Common myeloid progenitor, CD34-positive (primary cell): Measurements from ENCODE around the gene MT1X.

Experiments
- CTCF ChIA-PET: fragments of 350-600 bp; sonication (Branson Sonifier 250); formaldehyde crosslinking; loops from one replicate; lab custom pipeline; 2021; ENCODE audit warnings: antibody characterized with exemption; lab: Charles Lee
- POLR2A ChIA-PET: fragments of 350-600 bp; sonication (Branson Sonifier 250); formaldehyde crosslinking; loops from one replicate; lab custom pipeline; 2021; ENCODE audit warnings: antibody characterized with exemption; lab: Charles Lee
- DNase-seq, 3 donors: peaks; one replicate each; pipeline versions ENCODE4 v3.0.0 to v3.0.0-alpha.2; 2013
- H3K27ac ChIP-seq, 2 experiments: 1 replicate in 1 of 2; 2 replicates in 1 of 2; pipeline ENCODE4 v1.7.0; 2013; ENCODE audit warnings: inconsistent platforms in 2 of 2, low read length in 2 of 2, mild to moderate bottlenecking in 2 of 2, low read depth in 1 of 2, moderate library complexity in 1 of 2; ENCODE audit not compliant: severe bottlenecking in 2 of 2, insufficient read depth in 1 of 2, poor library complexity in 1 of 2
- H3K27me3 ChIP-seq, 5 experiments: replicated peaks in 2 of 5; 1 replicate in 3 of 5; 2 replicates in 2 of 5; pipeline versions ENCODE4 v1.6.1 to v1.7.0; 2013; ENCODE audit warnings: low read length in 4 of 5, mild to moderate bottlenecking in 2 of 5, moderate library complexity in 2 of 5, inconsistent platforms in 1 of 5; ENCODE audit not compliant: insufficient read depth in 5 of 5, control insufficient read depth in 4 of 5
- H3K36me3 ChIP-seq, 4 experiments: 1 replicate in 2 of 4; 2 replicates in 2 of 4; pipeline versions ENCODE4 v1.6.1 to v1.7.0; 2013; ENCODE audit warnings: low read length in 3 of 4, control low read depth in 1 of 4, mild to moderate bottlenecking in 1 of 4; ENCODE audit not compliant: control insufficient read depth in 4 of 4, insufficient read depth in 4 of 4
- H3K4me1 ChIP-seq, 4 experiments: 1 replicate in 3 of 4; 2 replicates in 1 of 4; pipeline versions ENCODE4 v1.6.1 to v1.7.1; 2013; ENCODE audit warnings: low read length in 3 of 4, mild to moderate bottlenecking in 3 of 4, control low read depth in 1 of 4, inconsistent platforms in 1 of 4, moderate library complexity in 1 of 4; ENCODE audit not compliant: control insufficient read depth in 4 of 4, insufficient read depth in 4 of 4; ENCODE audit errors: control extremely low read depth in 1 of 4
- H3K4me3 ChIP-seq, 7 experiments: 1 replicate in 4 of 7; 2 replicates in 3 of 7; pipeline versions ENCODE4 v1.5.1 to v1.7.0; 2013; ENCODE audit warnings: mild to moderate bottlenecking in 7 of 7, low read length in 6 of 7, moderate library complexity in 6 of 7, inconsistent platforms in 2 of 7, low read depth in 2 of 7, control low read depth in 1 of 7; ENCODE audit not compliant: insufficient read depth in 4 of 7, control insufficient read depth in 1 of 7; ENCODE audit errors: extremely low read depth in 1 of 7
- H3K9me3 ChIP-seq, 5 experiments: 1 replicate in 4 of 5; 2 replicates in 1 of 5; pipeline versions ENCODE4 v1.6.1 to v1.7.1; 2013; ENCODE audit warnings: low read length in 4 of 5, mild to moderate bottlenecking in 2 of 5, inconsistent platforms in 1 of 5, low read depth in 1 of 5, moderate library complexity in 1 of 5; ENCODE audit not compliant: control insufficient read depth in 4 of 5, insufficient read depth in 2 of 5; ENCODE audit errors: control extremely low read depth in 1 of 5
- WGBS: methylation state at CpG from one replicate; pipeline ENCODE4 v1.1.5; 2013; ENCODE audit not compliant: insufficient coverage; 5-methylcytosine and 5-hydroxymethylcytosine counted together

MT1X gene

DNA sequence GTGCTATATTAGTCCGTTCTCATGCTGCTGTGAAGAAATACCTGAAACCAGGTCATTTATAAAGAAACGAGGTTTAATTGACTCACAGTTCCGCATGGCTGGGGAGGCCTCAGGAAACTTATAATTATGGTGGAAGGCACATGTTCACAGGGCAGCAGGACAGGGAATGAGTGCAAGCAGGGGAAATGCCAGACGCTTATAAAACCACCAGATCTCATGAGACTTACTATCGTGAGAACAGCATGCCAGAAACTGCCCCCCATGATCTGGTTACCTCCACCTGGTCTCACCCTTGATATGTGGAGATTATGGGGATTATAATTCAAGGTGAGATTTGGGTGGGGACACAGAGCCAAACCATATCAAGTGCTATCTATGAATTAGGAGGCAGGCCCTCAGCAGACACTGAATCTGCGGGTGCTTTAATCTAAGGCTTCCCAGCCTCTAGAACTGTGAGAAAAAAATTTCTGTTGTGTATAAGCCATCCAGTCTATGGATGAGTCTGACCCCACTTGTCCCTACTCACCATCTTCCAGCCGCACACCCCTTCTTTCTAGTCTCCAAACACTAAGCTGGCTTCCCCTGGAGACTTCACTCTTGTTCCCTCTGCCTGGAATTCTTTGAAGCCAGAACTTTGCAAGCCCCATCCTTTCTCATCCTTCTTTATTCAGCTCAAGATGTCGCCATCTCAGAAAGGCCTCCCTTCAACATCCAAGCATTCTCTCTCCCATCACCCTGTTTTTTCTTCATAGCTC is 46.9 kb downstream of the MT1X start:
- DNase-seq = peak in 2 of 3 donors; percentile 44 to 60
- WGBS = 31% methylated on average over 5 of the region's 8 CpGs
- Histone ChIP-seq H3K36me3 (no peaks in the 10 kb centered on the region), H3K9me3 (no peaks in the 10 kb centered on the region), H3K27me3 (peaks cover 0 to under 1% (median 0%) of the 10 kb centered on the region in 5 experiments), H3K27ac (peak overlapping the region; percentile 78 to 91), H3K4me3 (peak overlapping the region in 6 of 7 experiments; percentile 55 to 91 (median 84)), H3K4me1 (peaks cover 10 to 26% (median 21%) of the 10 kb centered on the region in 4 experiments)
- CTCF ChIA-PET = interaction anchor here (1.0 kb wide), 1 partner anchor 10 kb away, joined by 3 read pairs; no protein-coding TSS in a partner anchor
- POLR2A ChIA-PET = no interaction called here

DNA sequence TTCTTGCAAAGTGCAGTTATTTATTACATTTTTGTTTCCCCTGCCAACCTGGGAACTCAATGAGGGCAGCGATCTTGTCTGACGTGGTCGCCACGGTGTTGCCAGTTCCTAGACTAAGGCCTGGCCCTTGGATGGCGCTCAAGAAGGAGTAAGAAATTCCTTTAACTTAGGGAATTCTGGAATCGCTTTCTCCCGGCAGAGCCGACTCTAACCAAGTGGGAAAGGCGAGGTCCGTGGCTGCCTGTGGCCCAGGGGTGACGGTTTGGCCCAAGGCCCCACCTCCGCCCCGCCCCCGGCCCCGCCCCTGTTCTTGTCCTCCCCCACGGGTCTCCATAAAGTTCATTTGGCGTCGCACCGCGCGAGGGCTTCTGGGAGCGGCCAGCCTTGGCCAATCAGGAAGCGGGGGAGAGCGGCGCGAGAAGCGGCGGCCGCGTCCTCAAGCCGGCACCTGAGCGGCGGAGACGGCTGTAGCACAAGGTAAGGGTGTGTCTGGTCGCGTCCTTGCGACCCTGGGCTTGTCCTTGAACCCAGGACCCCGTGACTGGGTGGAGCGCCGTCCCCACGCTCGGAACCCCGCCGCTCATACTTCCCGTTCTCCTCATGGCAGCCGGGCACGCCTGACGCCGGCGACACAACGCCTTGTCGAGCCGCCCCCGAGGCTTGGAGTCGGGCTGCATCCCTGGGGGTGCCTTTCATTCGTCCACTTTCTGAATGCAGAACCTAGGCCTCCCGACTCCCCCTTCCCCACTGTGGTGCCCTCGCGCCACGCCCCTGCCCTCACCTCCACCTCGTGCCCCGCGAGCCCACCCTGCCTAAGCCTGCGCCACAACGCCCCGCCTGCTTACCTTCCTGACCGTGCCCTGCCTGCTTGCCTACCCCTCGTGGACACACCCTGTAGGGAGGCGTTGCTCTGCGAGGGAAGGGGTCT is 47.7 kb downstream of the MT1X start, which contains the start of gene NUP93:
NUP93 (plus strand) TSS at position 395 of the 928 bp plus-strand sequence. CDS start 18,119 bp downstream, outside the sequence.
- peak; percentile 90 to 94 (median 92) for DNase-seq
- Histone ChIP-seq H3K4me1 (peaks cover 10 to 30% (median 25%) of the 10 kb centered on the region in 4 experiments), H3K27me3 (no peaks in the 10 kb centered on the region), H3K36me3 (no peaks in the 10 kb centered on the region), H3K4me3 (peak within 1 kb of the TSS; percentile 59 to 91 (median 82)), H3K27ac (peak within 1 kb of the TSS; percentile 78 to 91), H3K9me3 (no peaks in the 10 kb centered on the region)
- whole genome bisulfite sequencing = 0% methylated on average over 52 of the region's 70 CpGs
- POLR2A ChIA-PET = no interaction called here
- CTCF ChIA-PET = interaction anchor here (1.0 kb wide), 1 partner anchor 11 kb away, joined by 3 read pairs; no protein-coding TSS in a partner anchor

DNA sequence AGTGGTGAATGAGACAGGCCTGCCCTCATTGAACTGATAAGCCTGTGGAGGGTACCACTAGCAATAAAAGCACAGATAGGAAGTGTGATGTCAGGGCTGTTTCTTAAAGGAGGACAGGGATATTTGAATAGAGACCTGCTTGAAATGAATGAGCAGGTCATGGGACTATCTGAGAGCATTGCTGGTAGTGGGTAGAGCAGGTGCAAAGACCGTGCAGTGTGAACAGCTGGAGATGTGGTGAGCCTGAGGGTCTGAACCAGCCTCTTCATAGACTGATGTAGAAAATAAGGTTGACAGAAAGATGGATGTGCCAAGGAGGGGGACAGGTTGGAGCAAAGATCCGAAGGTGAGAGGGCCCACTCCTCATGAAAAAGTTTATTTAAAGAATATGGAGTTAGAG is 50.1 kb downstream of the MT1X start:
- Histone ChIP-seq H3K4me1 (peaks cover 10 to 40% (median 32%) of the 10 kb centered on the region in 4 experiments), H3K9me3 (no peaks in the 10 kb centered on the region), H3K27ac (no peak overlapping the region), H3K36me3 (peaks cover 0 to 3% (median 0%) of the 10 kb centered on the region in 4 experiments), H3K4me3 (no peak overlapping the region), H3K27me3 (no peaks in the 10 kb centered on the region)
- ChIA-PET CTCF (no interaction called here), POLR2A (no interaction called here)
- no peak for DNase-seq
- WGBS = 100% methylated on average over 1 of the region's 2 CpGs

DNA sequence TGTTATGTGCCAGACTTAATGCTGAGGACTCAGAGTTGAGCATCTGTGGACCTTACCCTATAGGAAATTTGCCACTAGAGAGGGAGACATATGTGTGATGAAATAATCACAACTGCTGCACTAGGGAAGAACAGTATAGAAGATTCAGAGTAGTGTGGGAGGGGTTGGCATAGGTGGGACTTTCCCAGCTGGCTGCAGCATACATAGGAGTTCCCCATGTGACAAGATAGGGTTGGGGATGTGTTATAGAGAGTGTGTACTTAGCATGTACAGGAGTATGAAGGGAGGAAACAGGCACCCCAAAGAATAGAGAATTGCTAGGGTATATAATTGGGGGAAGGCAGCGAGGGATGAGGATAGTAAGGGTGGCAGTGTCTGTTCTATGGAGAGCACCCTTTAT is 50.6 kb downstream of the MT1X start:
- WGBS = 100% methylated on average over 1 of the region's 1 CpG
- H3K36me3 ChIP-seq = peaks cover 0 to 5% (median 0%) of the 10 kb centered on the region in 4 experiments
- peak in 1 of 3 donors; percentile 6 for DNase-seq
- peaks cover 10 to 40% (median 32%) of the 10 kb centered on the region in 4 experiments for H3K4me1 ChIP-seq
- H3K27ac ChIP-seq = no peak overlapping the region
- H3K27me3 ChIP-seq = no peaks in the 10 kb centered on the region
- CTCF ChIA-PET = no interaction called here
- no peaks in the 10 kb centered on the region for H3K9me3 ChIP-seq
- POLR2A ChIA-PET = no interaction called here
- H3K4me3 ChIP-seq = no peak overlapping the region
